Measurements from ENCODE around the gene RFPL2. TPM values are rescaled to one million over a fixed set of nuclear protein-coding genes. Genes with fewer than 3 reads are reported as not detected.
"Not testable (repeated sequence)": the region's sequence is repeated elsewhere in the genome, so short reads cannot be mapped to it uniquely, and the experiment has no call there.

The RFPL2 gene
- total and polyA plus RNA-seq, 7 experiments from 2014 or later: 0.15 to 3.9 (median 0.40) TPM

- H3K9me3 ChIP-seq (ENCODE audit: control insufficient read depth in 2 of 3, low read length in 3 of 3); H3K36me3 ChIP-seq (ENCODE audit: control insufficient read depth in 2 of 3, insufficient read depth in 3 of 3, low read length in 3 of 3); H3K27ac Mint-ChIP-seq; H3K4me3 ChIP-seq (ENCODE audit: low read length); DNase-seq; H3K27me3 ChIP-seq (ENCODE audit: control insufficient read depth in 2 of 2, insufficient read depth in 2 of 2, low read length in 2 of 2); H3K4me1 ChIP-seq (ENCODE audit: control insufficient read depth in 2 of 2, insufficient read depth in 2 of 2, low read length in 2 of 2); POLR2A ChIA-PET; H3K27ac ChIP-seq (ENCODE audit: low read depth, low read length); ATAC-seq; H3K36me3 Mint-ChIP-seq; H3K4me3 Mint-ChIP-seq; intact Hi-C loops (cut with micrococcal nuclease); H3K9me3 Mint-ChIP-seq: not testable (repeated sequence)
- peaks cover 8 to 19% (median 8%) of the 10 kb centered on the region in 7 donors for H3K4me1 Mint-ChIP-seq
- CTCF ChIA-PET: interaction anchor here (1.0 kb wide), 1 partner anchor 9 kb away, joined by 3 read pairs; the partner anchor contains the start of gene RFPL2
- peaks cover 0 to 28% (median 11%) of the 10 kb centered on the region in 5 donors for H3K27me3 Mint-ChIP-seq
Measured at GRCh38 chr22:32195900-32196299, 9.0 kb downstream of the RFPL2 start.

- H3K27ac Mint-ChIP-seq; H3K36me3 ChIP-seq (ENCODE audit: control insufficient read depth in 2 of 3, insufficient read depth in 3 of 3, low read length in 3 of 3); DNase-seq; H3K27me3 ChIP-seq (ENCODE audit: control insufficient read depth in 2 of 2, insufficient read depth in 2 of 2, low read length in 2 of 2); H3K4me1 Mint-ChIP-seq; H3K27ac ChIP-seq (ENCODE audit: low read depth, low read length); intact Hi-C loops (cut with micrococcal nuclease); H3K36me3 Mint-ChIP-seq; H3K9me3 Mint-ChIP-seq; H3K4me3 ChIP-seq (ENCODE audit: low read length); CTCF ChIA-PET; H3K4me3 Mint-ChIP-seq; ATAC-seq; H3K4me1 ChIP-seq (ENCODE audit: control insufficient read depth in 2 of 2, insufficient read depth in 2 of 2, low read length in 2 of 2); H3K9me3 ChIP-seq (ENCODE audit: control insufficient read depth in 2 of 3, low read length in 3 of 3): not testable (repeated sequence)
- peaks cover 0 to 31% (median 13%) of the 10 kb centered on the region in 5 donors for H3K27me3 Mint-ChIP-seq
- POLR2A ChIA-PET: interaction anchor here (1.0 kb wide), 1 partner anchor 9 kb away, joined by 5 read pairs; no protein-coding TSS in a partner anchor
Measured at GRCh38 chr22:32193346-32193745, 11.5 kb downstream of the RFPL2 start.

- H3K27me3 Mint-ChIP-seq: peaks cover 3 to 26% (median 13%) of the 10 kb centered on the region in 5 donors
- ATAC-seq; H3K4me1 Mint-ChIP-seq; H3K27me3 ChIP-seq (ENCODE audit: control insufficient read depth in 2 of 2, insufficient read depth in 2 of 2, low read length in 2 of 2); H3K27ac Mint-ChIP-seq; H3K9me3 Mint-ChIP-seq; H3K4me3 ChIP-seq (ENCODE audit: low read length); POLR2A ChIA-PET; H3K36me3 Mint-ChIP-seq; H3K4me3 Mint-ChIP-seq; H3K9me3 ChIP-seq (ENCODE audit: control insufficient read depth in 2 of 3, low read length in 3 of 3); H3K4me1 ChIP-seq (ENCODE audit: control insufficient read depth in 2 of 2, insufficient read depth in 2 of 2, low read length in 2 of 2); DNase-seq; intact Hi-C loops (cut with micrococcal nuclease); CTCF ChIA-PET; H3K27ac ChIP-seq (ENCODE audit: low read depth, low read length); H3K36me3 ChIP-seq (ENCODE audit: control insufficient read depth in 2 of 3, insufficient read depth in 3 of 3, low read length in 3 of 3): not testable (repeated sequence)
Measured at GRCh38 chr22:32191021-32191420, 13.9 kb downstream of the RFPL2 start.

- Mint-ChIP-seq H3K36me3 (no peaks in the 10 kb centered on the region), H3K4me3 (no peak overlapping the region), H3K9me3 (no peaks in the 10 kb centered on the region), H3K27ac (no peak overlapping the region), H3K27me3 (peaks cover 0 to 20% (median 9%) of the 10 kb centered on the region in 5 donors), H3K4me1 (no peaks in the 10 kb centered on the region)
- Histone ChIP-seq H3K27ac (ENCODE audit: low read depth, low read length) (no peak overlapping the region), H3K36me3 (ENCODE audit: control insufficient read depth in 2 of 3, insufficient read depth in 3 of 3, low read length in 3 of 3) (no peaks in the 10 kb centered on the region), H3K4me3 (ENCODE audit: low read length) (no peak overlapping the region), H3K4me1 (ENCODE audit: control insufficient read depth in 2 of 2, insufficient read depth in 2 of 2, low read length in 2 of 2) (no peaks in the 10 kb centered on the region), H3K9me3 (ENCODE audit: control insufficient read depth in 2 of 3, low read length in 3 of 3) (no peaks in the 10 kb centered on the region), H3K27me3 (ENCODE audit: control insufficient read depth in 2 of 2, insufficient read depth in 2 of 2, low read length in 2 of 2) (no peaks in the 10 kb centered on the region)
- intact Hi-C loops (cut with micrococcal nuclease): no loop called here
- CTCF ChIA-PET: no interaction called here
- ATAC-seq (no peak), DNase-seq (no peak)
- POLR2A ChIA-PET: no interaction called here
Measured at GRCh38 chr22:32185821-32186220, 19.1 kb downstream of the RFPL2 start.

- H3K27ac ChIP-seq (ENCODE audit: low read depth, low read length): no peak overlapping the region
- no peak for DNase-seq
- no peaks in the 10 kb centered on the region for H3K9me3 Mint-ChIP-seq
- ATAC-seq: no peak
- H3K4me3 Mint-ChIP-seq: no peak overlapping the region
- no peaks in the 10 kb centered on the region for H3K9me3 ChIP-seq (ENCODE audit: control insufficient read depth in 2 of 3, low read length in 3 of 3)
- H3K4me1 Mint-ChIP-seq: no peaks in the 10 kb centered on the region
- peaks cover 8 to 24% (median 14%) of the 10 kb centered on the region in 5 donors for H3K27me3 Mint-ChIP-seq
- no peaks in the 10 kb centered on the region for H3K4me1 ChIP-seq (ENCODE audit: control insufficient read depth in 2 of 2, insufficient read depth in 2 of 2, low read length in 2 of 2)
- H3K4me3 ChIP-seq (ENCODE audit: low read length): no peak overlapping the region
- ChIA-PET CTCF (no interaction called here), POLR2A (no interaction called here)
- H3K36me3 Mint-ChIP-seq: no peaks in the 10 kb centered on the region
- no peak overlapping the region for H3K27ac Mint-ChIP-seq
- H3K27me3 ChIP-seq (ENCODE audit: control insufficient read depth in 2 of 2, insufficient read depth in 2 of 2, low read length in 2 of 2): no peaks in the 10 kb centered on the region
- intact Hi-C loops (cut with micrococcal nuclease): no loop called here
- H3K36me3 ChIP-seq (ENCODE audit: control insufficient read depth in 2 of 3, insufficient read depth in 3 of 3, low read length in 3 of 3): no peaks in the 10 kb centered on the region
Measured at GRCh38 chr22:32183625-32184024, 21.2 kb downstream of the RFPL2 start.

GRCh38 chr22:32181043-32181442 lies 23.8 kb downstream of the RFPL2 start:
- Histone ChIP-seq H3K27ac (ENCODE audit: low read depth, low read length) (no peak overlapping the region), H3K36me3 (ENCODE audit: control insufficient read depth in 2 of 3, insufficient read depth in 3 of 3, low read length in 3 of 3) (no peaks in the 10 kb centered on the region), H3K9me3 (ENCODE audit: control insufficient read depth in 2 of 3, low read length in 3 of 3) (no peaks in the 10 kb centered on the region), H3K27me3 (ENCODE audit: control insufficient read depth in 2 of 2, insufficient read depth in 2 of 2, low read length in 2 of 2) (no peaks in the 10 kb centered on the region), H3K4me1 (ENCODE audit: control insufficient read depth in 2 of 2, insufficient read depth in 2 of 2, low read length in 2 of 2) (no peaks in the 10 kb centered on the region), H3K4me3 (ENCODE audit: low read length) (no peak overlapping the region)
- Mint-ChIP-seq H3K4me3 (no peak overlapping the region), H3K27me3 (peaks cover 19 to 37% (median 31%) of the 10 kb centered on the region in 5 donors), H3K9me3 (no peaks in the 10 kb centered on the region), H3K4me1 (no peaks in the 10 kb centered on the region), H3K36me3 (no peaks in the 10 kb centered on the region), H3K27ac (no peak overlapping the region)
- intact Hi-C loops (cut with micrococcal nuclease): no loop called here
- ATAC-seq (no peak), DNase-seq (no peak)
- ChIA-PET CTCF (no interaction called here), POLR2A (no interaction called here)

- Mint-ChIP-seq H3K36me3 (no peaks in the 10 kb centered on the region), H3K4me1 (peaks cover 0 to 7% (median 0%) of the 10 kb centered on the region in 7 donors), H3K4me3 (no peak overlapping the region), H3K9me3 (no peaks in the 10 kb centered on the region), H3K27ac (no peak overlapping the region), H3K27me3 (peaks cover 27 to 47% (median 40%) of the 10 kb centered on the region in 5 donors)
- ATAC-seq (no peak), DNase-seq (no peak)
- H3K4me3 ChIP-seq (ENCODE audit: low read length): no peak overlapping the region
- no peaks in the 10 kb centered on the region for H3K9me3 ChIP-seq (ENCODE audit: control insufficient read depth in 2 of 3, low read length in 3 of 3)
- no peaks in the 10 kb centered on the region for H3K36me3 ChIP-seq (ENCODE audit: control insufficient read depth in 2 of 3, insufficient read depth in 3 of 3, low read length in 3 of 3)
- no peaks in the 10 kb centered on the region for H3K27me3 ChIP-seq (ENCODE audit: control insufficient read depth in 2 of 2, insufficient read depth in 2 of 2, low read length in 2 of 2)
- POLR2A ChIA-PET: no interaction called here
- no peak overlapping the region for H3K27ac ChIP-seq (ENCODE audit: low read depth, low read length)
- H3K4me1 ChIP-seq (ENCODE audit: control insufficient read depth in 2 of 2, insufficient read depth in 2 of 2, low read length in 2 of 2): no peaks in the 10 kb centered on the region
- CTCF ChIA-PET: no interaction called here
- intact Hi-C loops (cut with micrococcal nuclease): no loop called here
Measured at GRCh38 chr22:32177221-32177765, 27.6 kb downstream of the RFPL2 start.
